Esophagus mucosa (tissue), 1 donor: ENCODE results near the gene MDH1. TPM values are rescaled to one million over a fixed set of nuclear protein-coding genes. Genes with fewer than 3 reads are reported as not detected.

ENCODE experiments used
- ATAC-seq: fragments of 200-7000 bp; cut with Tn5 transposase; one replicate; pipeline ENCODE4 v1.9.1; 2020
- total RNA-seq: library from RNA; stranded (reverse); gene quantifications from one replicate; pipeline ENCODE4 v1.2.4, GENCODE V29; 2023
- donor health status: DM: yes; HTN: yes; CAD: no.

The MDH1 gene
- total RNA-seq, 1 donor from 2014 or later: 123 TPM

GRCh38 chr2:63639344-63639743 is 50.6 kb downstream of the MDH1 start:
- ATAC-seq: no peak

DNA sequence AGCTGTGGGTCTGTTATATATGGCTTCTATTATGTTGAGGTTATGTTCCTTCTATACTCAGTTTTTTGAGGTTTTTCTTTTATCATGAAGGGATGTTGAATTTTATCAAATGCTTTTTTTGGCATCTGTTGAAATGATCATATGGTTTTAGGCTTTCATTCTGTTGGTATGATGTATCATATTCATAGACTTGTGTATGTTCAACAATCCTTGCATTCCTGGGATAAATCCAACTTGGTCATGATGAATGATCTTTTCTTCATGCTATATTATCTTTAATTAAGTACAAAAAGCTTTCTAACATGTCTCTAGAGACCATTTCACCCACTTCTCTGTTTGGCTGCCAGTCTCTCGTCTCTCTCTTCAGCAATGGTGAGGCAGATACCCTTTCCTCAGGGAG is 54.2 kb downstream of the MDH1 start:
- ATAC-seq: no peak

DNA sequence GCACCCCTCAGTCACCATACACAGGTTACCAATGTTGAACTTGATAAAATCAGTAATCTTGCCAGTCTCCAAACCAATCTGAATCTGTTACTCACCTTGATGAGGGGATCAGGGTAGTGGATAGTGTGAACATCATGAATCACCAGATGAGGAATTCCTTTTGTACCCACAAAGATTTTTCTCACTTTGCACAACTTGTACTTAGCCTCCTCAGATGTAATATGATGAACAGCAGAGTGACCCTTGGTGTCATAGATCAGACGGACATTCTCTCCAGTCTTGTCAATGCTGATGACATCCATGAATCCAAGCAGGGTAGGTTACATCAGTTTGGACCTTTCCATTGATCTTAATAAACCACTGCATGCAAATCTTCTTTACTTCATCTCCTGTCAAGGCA is 54.7 kb downstream of the MDH1 start:
- no peak for ATAC-seq

DNA sequence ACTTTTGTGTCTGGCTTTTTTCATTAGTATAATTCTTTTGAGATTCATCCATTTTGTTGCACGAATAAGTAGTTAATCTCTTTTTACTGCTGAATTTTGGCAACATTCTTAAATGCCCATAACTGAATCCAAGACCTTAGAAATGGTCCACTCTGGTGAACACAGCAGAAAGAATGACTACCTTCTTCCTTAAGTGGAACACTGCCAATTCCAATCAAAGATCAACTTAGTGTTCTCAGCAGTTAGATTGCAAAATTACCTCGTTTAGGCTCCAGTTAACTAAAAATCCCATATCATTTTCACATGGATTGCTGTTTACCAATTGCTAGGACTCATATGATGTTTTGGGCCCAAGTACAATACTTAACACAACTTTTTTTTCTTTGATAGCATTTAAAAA is 59.9 kb downstream of the MDH1 start:
- no peak for ATAC-seq

- ATAC-seq: no peak
Measured at GRCh38 chr2:63649829-63650228, 61.1 kb downstream of the MDH1 start.

GRCh38 chr2:63650756-63651155 is 62.0 kb downstream of the MDH1 start:
- no peak for ATAC-seq

DNA sequence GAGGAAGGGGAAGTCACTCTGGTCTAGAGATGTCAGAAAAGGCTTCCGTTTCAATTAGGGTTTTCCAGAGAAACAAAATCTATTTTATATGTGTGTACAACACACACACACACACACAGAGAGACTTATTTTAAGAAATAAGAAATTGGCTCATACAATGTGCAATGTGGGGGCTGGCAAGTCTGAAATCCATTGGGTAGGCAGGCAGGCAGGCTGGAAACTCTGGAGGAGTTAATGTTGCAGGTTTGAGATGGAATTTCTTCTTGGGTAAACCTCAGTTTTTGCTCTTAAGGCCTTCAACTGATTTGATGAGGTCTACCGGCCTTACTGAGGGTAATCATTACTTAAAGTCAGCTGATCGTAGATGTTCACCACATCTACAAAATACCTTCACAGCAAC is 62.6 kb downstream of the MDH1 start:
- no peak for ATAC-seq

DNA sequence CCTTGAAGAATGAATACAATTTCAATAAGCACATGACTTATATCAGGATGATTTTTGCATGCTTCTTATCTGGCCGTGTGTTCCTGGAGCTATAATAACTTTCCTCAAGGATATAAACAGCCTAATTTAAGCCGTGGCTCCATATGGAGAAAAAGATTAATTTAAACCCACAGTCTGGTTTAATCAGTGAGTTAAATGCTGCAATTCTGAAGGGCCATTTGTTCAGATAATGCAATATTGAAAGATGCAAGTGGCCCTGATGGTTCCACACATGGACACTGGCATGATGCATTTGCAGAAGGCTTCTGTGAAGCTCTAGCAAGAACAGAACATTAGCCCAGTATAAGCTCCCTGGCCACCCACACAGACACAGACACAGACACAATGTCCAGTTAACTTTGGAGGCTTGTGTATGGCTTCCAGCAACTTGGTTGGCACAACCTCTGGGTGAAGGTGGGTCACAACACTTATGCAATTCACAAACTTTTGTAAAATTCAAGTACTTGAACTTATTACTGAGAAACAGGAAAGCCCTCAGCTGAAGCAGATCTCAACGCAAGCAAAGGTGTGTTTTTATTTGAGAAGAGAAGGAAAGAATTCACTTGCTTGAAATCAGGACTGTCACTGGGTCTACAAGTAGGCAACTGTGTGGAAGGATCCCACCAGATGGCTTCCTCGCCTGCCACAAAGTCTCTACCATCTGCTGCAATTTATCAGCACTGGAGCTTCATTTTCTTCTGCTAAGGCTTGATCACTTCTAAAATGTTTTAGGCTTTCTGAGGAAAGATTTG is 63.3 kb downstream of the MDH1 start:
- no peak for ATAC-seq

- no peak for ATAC-seq
Measured at GRCh38 chr2:63652652-63652985, 63.9 kb downstream of the MDH1 start.

- no peak for ATAC-seq
Measured at GRCh38 chr2:63654959-63655358, 66.2 kb downstream of the MDH1 start.

Other genes starting within 250 kb of the MDH1 start
- 5.3 TPM for gene WDPCP, start 486 bp upstream of the MDH1 start, total RNA-seq